Ovary (tissue), 3 donors: ENCODE results near the gene TFDP2.

Source experiments
- CTCF ChIP-seq, 3 donors: fragments of 450-650 bp in 2 of 3; fragments of 200-600 bp in 1 of 3; IDR thresholded peaks; one replicate each; pipeline versions ENCODE4 v1.5.1 to v1.8.0; 2016 to 2022; ENCODE audit warnings: antibody characterized with exemption in 3 of 3, mild to moderate bottlenecking in 1 of 3
- EP300 ChIP-seq: sonication (generic); formaldehyde crosslinking; IDR thresholded peaks from one replicate; pipeline ENCODE4 v1.6.1; 2017; ENCODE audit warnings: antibody characterized with exemption
- POLR2A ChIP-seq: fragments of 450-650 bp; IDR thresholded peaks from one replicate; pipeline ENCODE4 v1.6.1; 2017; ENCODE audit warnings: antibody characterized with exemption, mild to moderate bottlenecking, moderate library complexity
- donor health status: DM: no; HTN: no; CAD: no.

GRCh38 chr3:141939759-141940158, 209.6 kb downstream of the TFDP2 start:
- no peak for TF ChIP-seq CTCF (IDR thresholded peaks at IDR 0.05)
- TF ChIP-seq POLR2A = no peak
- no peak for TF ChIP-seq EP300
